CD4-positive, alpha-beta T cell treated with Interleukin-15 for 4 hours (primary cell): Measurements from ENCODE around the gene CFAP97D2.
"Not testable (repeated sequence)": the region's sequence is repeated elsewhere in the genome, so short reads cannot be mapped to it uniquely, and the experiment has no call there.

Experiments
- DNase-seq: peaks from one replicate; pipeline ENCODE4 v3.0.0-alpha.2; 2020; ENCODE audit warnings: low spot score

Gene CFAP97D2

DNA sequence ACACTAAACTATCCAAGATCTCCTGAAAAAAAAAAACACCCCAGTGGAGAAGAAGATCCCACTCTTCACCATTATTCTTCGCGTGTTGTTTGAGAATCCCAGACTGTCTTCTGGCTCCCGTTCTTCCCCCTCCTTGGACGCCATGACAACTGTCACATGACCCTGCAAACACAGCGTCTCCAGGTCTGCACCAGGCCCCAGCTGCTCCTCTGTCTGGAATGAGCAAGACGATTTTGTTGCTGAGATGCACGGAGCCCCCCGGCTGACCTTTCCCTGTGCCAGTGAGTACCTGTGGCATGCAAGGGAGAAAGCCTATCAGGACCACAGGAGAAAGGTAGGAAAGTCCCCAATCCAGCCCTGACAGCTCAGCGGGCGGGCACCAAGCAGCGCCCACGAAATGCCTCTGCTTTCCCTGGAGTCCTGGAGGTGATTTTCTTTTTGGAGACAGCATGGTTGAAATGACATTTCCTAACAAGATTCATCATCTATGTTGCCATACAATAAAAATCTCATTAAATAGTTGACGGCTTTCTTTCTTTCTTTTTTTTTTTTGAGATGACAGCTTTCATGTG is at the start of gene CFAP97D2:
Gene CFAP97D2 (plus strand): TSS at position 171 of the 572 bp plus-strand sequence. CDS start 74 bp downstream, at position 245.
- no peak for DNase-seq

GRCh38 chr13:114129649-114130062 is 49.4 kb upstream of the CFAP97D2 start:
- DNase-seq = no peak

DNA sequence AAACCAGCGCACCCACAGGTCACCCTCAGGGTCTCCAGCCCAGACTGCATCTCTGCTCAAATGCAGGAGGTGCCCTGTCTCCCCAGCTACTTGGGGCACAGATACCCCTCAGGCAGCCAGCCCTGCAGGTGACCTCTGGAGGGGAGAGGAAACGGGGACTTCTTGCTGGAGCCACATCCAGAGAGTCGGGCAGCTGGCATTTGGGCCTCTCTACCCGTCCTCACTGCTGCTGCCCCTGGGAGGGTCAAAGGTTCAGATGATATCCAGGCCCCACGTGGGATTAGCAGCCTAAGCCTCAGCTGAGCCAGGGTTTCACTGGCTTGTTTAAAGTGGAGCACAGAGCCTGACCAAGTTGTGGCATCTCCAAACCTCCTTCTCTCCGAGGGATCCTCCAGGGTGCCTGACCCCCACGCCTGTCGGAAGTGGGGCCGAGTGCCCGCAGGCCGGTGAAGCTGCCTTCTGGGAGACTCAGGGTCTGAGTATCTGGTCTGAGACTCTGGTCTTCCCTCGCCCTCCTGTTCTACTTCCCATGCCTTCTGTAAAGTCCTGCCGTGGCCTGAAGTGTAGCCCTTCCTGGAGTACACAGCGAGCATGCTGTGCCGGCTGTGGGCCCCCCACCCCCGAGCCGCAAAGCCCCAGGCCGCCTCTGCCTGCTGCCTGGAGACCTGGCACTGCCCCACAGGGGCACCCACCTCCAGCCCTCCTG is 48.8 kb upstream of the CFAP97D2 start:
- no peak for DNase-seq

- DNase-seq = peak; percentile 70
Observed at GRCh38 chr13:114130837-114131582, 48.0 kb upstream of the CFAP97D2 start.

DNA sequence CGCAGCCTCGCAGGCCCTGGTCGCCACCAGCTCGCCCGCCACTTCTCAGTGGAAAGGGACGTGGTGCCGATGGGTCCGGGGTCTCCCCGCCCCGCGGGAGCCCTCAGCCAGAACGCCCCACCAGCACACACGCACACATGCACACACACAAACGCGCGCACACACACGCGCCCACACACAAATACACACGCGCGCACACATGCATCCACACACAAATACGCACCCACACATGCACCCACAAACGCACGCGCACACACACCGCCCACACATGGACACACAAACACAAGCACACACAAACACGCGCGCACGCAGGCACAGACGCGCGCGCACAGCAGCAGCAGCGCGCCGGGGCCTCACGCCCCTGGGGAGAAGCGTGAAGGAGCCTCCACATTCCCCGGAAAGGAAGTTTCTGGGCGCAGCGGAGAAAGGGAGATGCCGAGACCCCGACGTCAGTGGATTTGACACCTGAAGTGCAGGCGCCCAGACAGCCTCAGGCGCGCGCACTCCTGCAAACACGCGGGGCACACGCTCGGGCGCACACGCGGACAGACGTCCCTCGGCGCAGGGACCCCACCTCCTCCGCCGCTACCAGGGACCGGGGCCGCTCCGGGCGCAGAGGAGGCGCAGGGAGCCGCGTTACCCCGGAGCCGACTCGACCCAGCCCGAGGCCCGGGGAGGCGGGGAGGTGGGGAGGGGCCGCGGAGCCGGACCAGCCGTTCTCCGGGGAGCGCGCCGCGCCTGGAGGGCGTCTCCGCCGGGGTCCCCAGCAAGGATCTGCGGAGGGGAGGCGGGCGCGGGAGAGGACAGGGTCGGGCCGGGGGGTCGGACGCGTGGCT is 47.3 kb upstream of the CFAP97D2 start:
- DNase-seq = no peak

- DNase-seq = peak; percentile 53
Observed at GRCh38 chr13:114132419-114133121, 46.5 kb upstream of the CFAP97D2 start, which contains the start of gene RASA3. RASA3 (minus strand) TSS chr13:114132623; CDS start chr13:114132489, 134 bp downstream.

DNA sequence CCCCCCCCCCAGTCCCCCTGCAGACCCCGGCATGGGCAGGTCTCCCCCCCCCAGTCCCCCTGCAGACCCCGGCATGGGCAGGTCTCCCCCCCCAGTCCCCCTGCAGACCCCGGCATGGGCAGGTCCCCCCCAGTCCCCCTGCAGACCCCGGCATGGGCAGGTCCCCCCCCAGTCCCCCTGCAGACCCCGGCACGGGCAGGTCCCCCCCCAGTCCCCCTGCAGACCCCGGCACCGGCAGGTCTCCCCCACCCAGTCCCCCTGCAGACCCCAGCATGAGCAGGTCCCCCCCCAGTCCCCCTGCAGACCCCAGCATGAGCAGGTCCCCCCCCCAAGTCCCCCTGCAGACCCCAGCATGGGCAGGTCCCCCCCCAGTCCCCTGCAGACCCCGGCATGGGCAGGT is 45.9 kb upstream of the CFAP97D2 start:
- DNase-seq = not testable (repeated sequence)

- DNase-seq = not testable (repeated sequence)
Observed at GRCh38 chr13:114133552-114133951, 45.5 kb upstream of the CFAP97D2 start.

DNA sequence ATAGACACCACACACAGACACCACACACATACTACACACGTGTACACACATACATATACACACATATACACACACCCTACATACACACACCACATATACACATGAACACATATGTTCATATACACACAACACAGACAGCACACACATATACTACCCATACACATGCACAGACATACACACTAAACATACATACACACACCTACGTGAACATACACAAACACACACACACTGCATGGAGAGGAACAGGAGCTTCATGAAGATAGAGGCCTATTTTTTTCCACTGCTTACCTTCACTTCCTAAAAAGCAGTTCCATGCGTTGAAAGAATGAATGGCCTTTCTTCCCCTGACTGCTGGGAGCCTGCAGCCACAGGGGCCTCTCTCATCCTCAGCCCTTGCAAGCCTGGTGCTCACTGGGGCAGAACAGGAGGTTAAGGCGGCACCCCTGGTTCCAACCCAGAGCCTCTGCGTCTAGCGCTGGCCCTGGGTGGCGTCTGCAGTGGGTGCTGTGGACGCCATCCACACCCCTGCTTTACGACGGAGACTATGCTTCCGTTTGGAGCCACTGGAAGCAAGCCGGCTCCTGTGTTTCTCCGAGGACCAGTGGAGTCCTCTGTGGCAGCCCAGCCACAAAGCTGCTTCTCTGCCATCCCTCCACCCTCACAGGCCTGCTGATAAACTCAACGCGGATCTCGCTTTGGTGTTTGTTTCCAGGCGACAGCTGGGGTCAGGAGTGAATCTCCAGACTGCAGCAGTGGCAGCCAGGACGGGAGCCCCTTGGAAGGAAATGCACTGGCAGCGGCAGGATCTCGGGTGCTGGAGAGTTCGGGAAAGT is 44.7 kb upstream of the CFAP97D2 start:
- DNase-seq = no peak

DNA sequence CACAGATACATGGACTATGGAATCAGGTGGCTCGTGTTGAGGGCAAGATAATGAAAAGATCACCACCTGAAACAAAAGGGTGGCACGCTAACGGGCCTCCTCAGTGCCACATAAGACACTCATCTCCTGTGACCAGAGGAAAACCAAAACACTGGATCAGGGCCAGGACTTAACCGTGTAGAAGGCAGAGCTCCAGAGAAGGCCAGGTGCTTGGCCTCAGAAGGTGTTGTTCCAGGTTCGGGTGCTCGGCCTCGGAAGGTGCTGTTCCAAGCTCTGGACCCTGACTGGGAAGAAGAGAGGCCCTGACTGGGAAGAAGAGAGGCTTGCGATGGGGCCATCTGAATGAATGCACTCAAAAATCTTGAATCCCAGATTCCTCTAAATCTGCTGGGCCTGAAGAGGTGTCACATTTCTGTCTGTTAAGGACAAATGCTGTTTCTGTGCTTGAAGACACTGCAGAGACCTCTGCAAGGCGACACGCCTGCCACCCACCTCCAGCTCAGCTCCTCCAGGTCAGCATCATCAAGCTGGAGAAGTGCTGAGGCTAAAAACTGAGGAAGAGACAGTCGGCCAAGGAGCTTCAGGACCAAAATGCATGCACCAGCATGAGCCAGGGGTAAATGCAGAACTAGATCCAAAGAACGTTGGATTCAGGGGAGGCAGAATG is 44.0 kb upstream of the CFAP97D2 start:
- no peak for DNase-seq

GRCh38 chr13:114135731-114136171 is 43.3 kb upstream of the CFAP97D2 start:
- no peak for DNase-seq

DNA sequence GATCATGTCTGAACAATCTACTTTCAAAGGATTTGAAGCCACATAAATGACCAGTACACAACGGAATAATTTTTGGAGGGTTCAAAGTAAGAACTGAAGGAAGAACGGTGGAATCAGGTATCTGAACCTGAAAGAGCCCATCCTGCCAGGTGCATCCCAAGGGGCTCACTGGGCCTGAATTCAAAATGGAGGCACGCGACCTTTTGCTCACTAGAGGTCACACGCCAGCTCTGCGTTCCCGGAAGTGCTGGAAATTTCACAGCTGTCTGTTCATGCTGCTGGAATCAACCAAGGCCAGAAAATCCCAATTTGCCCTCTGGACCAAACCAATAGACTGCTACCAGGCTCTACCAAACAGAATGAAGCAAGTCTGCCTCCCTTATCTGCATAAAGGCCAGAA is 42.5 kb upstream of the CFAP97D2 start:
- DNase-seq = no peak

DNA sequence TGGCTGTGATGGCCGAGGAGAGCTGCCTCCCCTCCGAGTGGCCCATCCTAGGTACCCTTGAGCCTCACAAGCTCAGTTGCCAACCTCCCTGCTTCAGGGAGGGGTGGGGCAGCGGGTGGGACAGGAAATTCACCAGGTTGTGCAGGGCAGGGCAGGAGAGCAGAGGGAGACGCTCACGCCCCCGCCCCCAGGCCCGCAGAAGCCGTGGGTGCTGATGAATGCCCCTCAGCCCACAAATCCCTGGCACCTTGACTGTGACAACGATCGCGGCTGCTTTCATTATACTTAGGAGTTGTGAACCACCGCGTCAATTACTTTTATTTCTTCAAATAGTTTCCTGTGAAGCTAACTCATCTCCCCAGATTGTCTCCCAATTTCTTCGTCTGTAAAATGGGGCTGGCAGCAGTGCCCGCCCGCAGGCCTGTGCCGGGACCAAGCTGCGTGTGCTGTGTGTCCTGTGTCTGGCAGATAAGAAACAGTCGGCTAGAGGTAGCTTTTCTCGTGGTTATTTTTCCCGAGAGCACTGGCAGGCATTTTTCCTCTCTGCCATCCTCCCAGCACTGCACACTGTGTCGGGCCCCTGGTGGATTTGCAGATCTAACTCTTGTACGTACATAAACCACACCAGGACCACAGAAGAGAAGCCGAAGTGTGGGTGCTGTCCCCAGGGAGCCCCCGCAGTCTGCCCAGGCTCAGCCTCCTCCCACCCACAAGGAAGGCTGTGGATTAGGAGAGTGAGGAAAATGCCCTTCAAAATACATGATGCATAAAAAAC is 38.7 kb upstream of the CFAP97D2 start:
- DNase-seq = peak; percentile 56

DNA sequence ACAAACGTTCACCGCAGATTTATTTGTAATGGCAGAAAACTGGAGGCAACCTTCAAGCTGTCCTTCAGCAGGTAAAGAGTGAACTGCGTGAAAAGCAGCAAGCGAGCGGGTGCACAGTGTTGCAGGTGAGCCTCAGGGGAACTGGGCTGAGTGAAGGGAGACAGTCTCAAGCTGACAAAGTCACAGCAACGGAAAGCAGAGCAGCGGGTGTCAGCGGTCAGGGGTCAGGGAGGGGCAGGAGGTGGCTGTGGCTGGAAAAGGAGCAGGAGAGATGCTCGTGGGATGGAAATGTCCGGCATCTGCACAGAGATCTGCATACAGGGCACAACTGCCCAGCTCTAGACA is 38.2 kb upstream of the CFAP97D2 start:
- DNase-seq = peak; percentile 41

DNA sequence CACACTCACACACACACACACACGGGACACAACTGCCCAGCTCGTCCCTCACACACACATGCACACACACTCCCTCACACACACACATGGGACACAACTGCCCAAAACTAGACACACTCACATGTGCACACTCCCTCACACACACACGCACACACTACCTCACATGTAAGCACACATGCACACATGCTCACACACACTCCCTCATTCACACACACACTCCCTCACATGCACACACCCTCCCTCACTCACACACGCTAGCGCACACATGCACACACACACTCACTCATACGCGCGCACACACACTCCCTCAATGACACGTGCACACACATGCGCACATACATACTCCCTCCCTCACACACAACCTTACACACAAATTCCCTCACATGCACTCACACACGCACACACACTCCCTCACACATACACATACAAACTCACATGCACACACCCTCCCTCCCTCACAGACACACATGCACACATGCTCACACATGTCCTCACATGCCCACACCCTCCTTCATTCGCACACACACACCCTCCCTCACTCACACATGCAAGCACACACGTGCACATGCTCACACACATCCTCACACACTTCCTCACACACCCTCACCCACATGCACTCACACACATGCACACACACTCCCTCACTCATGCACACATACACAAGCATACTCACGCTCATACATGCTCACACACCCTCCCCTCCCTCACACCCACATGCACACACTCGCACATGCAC is 37.6 kb upstream of the CFAP97D2 start:
- no peak for DNase-seq

DNA sequence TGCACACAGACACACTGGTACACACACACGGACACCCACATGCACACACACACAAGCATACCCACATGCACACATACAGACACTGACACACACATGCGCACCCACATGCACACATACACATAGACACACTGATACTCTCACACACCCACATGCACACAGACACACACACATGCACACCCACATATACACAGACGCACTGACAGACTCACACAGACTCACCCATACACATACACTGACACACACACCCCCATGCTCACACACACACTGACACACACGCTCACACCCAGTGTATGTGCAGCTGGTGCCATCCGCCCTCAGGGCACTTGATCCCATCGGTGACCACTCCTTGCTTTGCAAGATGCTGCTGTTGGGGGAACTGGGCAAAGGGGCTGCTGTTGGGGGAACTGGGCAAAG is 36.9 kb upstream of the CFAP97D2 start:
- DNase-seq = no peak

- DNase-seq = peak; percentile 92
Observed at GRCh38 chr13:114142640-114143490, 36.2 kb upstream of the CFAP97D2 start.
